OCI-LY3 (cell line): ENCODE data around the gene RERE.

Experiments used
- H2AFZ ChIP-seq: fragments of 200-600, 300-600 bp; shearing (Covaris generic); 2 replicates; pipeline ENCODE4 v1.6.0; 2014; ENCODE audit warnings: antibody characterized with exemption, low read depth, low read length
- H3K27ac ChIP-seq: fragments of 200-600, 300-600 bp; sonication (generic); 2 replicates; pipeline ENCODE4 v1.5.1; 2014; ENCODE audit warnings: mild to moderate bottlenecking, low read length, moderate library complexity, mixed read lengths
- H3K27me3 ChIP-seq: fragments of 200-600, 300-600 bp; sonication (generic); 2 replicates; pipeline ENCODE4 v1.6.1; 2014; ENCODE audit warnings: low read depth, low read length, mixed read lengths
- H3K36me3 ChIP-seq: fragments of 200-600, 300-600 bp; sonication (generic); replicated peaks from 2 replicates; pipeline ENCODE3; 2014; ENCODE audit warnings: low read depth, low read length, mixed read lengths
- H3K4me1 ChIP-seq: fragments of 300-600, 200-600 bp; sonication (generic); 2 replicates; pipeline ENCODE4 v1.6.1; 2014; ENCODE audit warnings: low read length, mixed read lengths
- H3K4me2 ChIP-seq: fragments of 200-600, 300-600 bp; sonication (generic); 2 replicates; pipeline ENCODE4 v1.6.1; 2014; ENCODE audit warnings: low read length, mixed read lengths
- H3K4me3 ChIP-seq: fragments of 300-600, 200-600 bp; sonication (generic); 2 replicates; pipeline ENCODE4 v1.5.1; 2014; ENCODE audit warnings: antibody characterized with exemption, mild to moderate bottlenecking, low read length, moderate library complexity
- H3K79me2 ChIP-seq: fragments of 300-600, 200-600 bp; shearing (Covaris generic); 2 replicates; pipeline ENCODE4 v1.6.1; 2014; ENCODE audit warnings: mild to moderate bottlenecking, low read length, mixed read lengths
- H3K9ac ChIP-seq: fragments of 300-600, 200-600 bp; shearing (Covaris generic); 2 replicates; pipeline ENCODE4 v1.6.0; 2014; ENCODE audit warnings: mild to moderate bottlenecking, low read length, moderate library complexity
- H3K9me3 ChIP-seq: fragments of 200-600, 300-600 bp; shearing (Covaris generic); 2 replicates; pipeline ENCODE4 v1.6.1; 2014; ENCODE audit warnings: low read length, mixed read lengths; ENCODE audit not compliant: insufficient read depth
- H4K20me1 ChIP-seq: fragments of 200-600, 300-600 bp; sonication (generic); 2 replicates; pipeline ENCODE4 v1.6.1; 2016; ENCODE audit warnings: low read length, mixed read lengths; ENCODE audit not compliant: insufficient read depth
- EZH2phosphoT487 ChIP-seq: fragments of 200-600 bp; shearing (Covaris generic); IDR thresholded peaks from 2 replicates; pipeline ENCODE4 v1.6.1; 2018; ENCODE audit warnings: antibody characterized with exemption, mixed run types, low read depth
- TF ChIP-seq, protein P1 (sequence below): fragments of 200-600, 300-600 bp; sonication (generic); IDR thresholded peaks from 2 replicates; pipeline ENCODE4 v1.5.1; 2014; ENCODE audit warnings: antibody characterized with exemption, low read length, low read depth

Gene RERE

DNA sequence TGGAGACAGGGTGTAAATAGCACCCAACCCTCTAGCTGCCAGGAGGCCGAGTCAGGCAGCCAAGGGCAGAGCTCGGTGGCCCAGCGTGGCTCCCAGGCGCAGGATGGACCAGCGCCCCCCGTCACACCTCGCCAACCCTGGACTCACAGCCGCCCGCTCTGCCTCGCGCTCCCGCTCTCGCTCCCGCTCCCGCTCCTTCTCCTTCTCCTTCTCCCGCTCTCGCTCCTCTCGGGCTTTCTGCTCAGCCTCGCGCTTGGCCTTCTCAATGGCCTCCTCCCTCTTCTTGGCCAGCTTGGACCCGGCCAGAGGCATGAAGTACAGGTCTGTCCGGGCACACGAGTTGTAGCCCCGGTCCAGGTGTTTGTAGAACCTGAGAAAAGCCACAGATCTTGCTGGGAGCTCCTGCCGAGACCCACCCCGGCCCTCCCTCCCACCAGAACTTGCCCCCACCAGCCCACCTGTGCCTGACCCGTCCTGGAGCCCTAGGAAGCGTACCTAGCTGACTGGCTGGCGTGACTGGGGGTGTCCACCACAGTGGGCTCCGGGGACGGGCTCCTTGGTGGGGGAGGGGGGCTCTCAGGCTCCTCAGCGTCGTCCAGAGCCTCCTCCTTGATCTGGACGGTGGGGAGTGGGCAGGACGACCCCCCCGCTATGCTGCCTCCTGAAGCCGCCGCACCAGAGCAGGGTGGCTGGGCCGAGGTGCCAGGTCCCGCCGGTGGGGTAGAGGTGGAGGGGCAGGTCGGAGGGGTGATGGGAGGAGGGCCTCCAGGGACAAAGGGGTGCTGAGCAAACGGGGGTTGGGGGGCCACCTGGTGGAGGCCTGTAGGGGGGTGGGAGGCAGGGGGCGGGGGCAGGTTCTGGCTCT lies 457.6 kb downstream of the RERE start:
- Histone ChIP-seq H4K20me1 (no peaks in the 10 kb centered on the region), H3K4me1 (no peaks in the 10 kb centered on the region), H3K4me3 (no peak overlapping the region), H2AFZ (no peak overlapping the region), H3K9ac (no peak overlapping the region), H3K27me3 (no peaks in the 10 kb centered on the region), H3K79me2 (no peaks in the 10 kb centered on the region), H3K36me3 (peaks cover 2% of the 10 kb centered on the region), H3K27ac (no peak overlapping the region), H3K4me2 (no peak overlapping the region), H3K9me3 (no peaks in the 10 kb centered on the region)
- no peak for TF ChIP-seq EZH2phosphoT487
- TF ChIP-seq, protein P1, sequence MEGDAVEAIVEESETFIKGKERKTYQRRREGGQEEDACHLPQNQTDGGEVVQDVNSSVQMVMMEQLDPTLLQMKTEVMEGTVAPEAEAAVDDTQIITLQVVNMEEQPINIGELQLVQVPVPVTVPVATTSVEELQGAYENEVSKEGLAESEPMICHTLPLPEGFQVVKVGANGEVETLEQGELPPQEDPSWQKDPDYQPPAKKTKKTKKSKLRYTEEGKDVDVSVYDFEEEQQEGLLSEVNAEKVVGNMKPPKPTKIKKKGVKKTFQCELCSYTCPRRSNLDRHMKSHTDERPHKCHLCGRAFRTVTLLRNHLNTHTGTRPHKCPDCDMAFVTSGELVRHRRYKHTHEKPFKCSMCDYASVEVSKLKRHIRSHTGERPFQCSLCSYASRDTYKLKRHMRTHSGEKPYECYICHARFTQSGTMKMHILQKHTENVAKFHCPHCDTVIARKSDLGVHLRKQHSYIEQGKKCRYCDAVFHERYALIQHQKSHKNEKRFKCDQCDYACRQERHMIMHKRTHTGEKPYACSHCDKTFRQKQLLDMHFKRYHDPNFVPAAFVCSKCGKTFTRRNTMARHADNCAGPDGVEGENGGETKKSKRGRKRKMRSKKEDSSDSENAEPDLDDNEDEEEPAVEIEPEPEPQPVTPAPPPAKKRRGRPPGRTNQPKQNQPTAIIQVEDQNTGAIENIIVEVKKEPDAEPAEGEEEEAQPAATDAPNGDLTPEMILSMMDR: no peak

DNA sequence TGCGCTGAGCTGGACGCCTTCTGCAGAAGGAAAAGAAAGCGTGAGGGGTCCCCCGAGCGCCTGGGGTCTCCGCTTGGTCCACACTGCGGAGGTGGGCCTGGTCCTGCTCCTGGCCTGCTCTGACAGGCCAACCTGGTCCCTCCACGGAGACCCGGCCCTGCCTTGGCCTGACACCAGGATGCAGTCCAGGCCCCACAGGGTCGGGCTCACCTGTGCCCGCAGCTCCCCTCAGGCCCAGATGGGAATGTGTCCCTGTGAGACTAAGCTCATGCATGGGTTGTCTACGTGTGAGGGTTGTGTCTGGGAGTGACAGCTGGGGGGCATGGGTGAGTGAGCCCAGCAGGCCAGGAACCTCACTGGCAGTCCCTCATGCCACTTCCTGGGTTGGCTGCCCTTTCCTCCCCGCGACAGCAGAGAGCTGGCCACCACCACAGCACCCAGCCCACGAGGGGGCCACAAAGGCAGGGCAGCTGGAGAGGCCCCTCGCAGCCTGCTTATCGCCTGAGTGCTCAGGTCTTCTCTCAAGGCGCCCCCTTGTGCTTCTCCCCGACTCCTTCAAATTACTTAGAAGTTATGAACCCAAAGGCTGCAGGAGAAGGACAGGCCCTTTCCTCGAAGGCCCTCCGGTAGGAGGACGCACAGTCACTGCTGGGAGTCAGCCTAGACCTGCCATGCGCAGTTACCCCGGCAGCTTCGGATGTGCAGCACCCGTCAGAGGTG lies 458.4 kb downstream of the RERE start:
- H3K27ac ChIP-seq: no peak overlapping the region
- no peaks in the 10 kb centered on the region for H4K20me1 ChIP-seq
- H3K4me1 ChIP-seq: no peaks in the 10 kb centered on the region
- no peak overlapping the region for H3K4me3 ChIP-seq
- no peaks in the 10 kb centered on the region for H3K27me3 ChIP-seq
- peaks cover 2% of the 10 kb centered on the region for H3K36me3 ChIP-seq
- no peak overlapping the region for H3K4me2 ChIP-seq
- no peaks in the 10 kb centered on the region for H3K9me3 ChIP-seq
- no peak overlapping the region for H3K9ac ChIP-seq
- H3K79me2 ChIP-seq: no peaks in the 10 kb centered on the region
- TF ChIP-seq, protein P1: no peak
- TF ChIP-seq EZH2phosphoT487: no peak
- no peak overlapping the region for H2AFZ ChIP-seq

DNA sequence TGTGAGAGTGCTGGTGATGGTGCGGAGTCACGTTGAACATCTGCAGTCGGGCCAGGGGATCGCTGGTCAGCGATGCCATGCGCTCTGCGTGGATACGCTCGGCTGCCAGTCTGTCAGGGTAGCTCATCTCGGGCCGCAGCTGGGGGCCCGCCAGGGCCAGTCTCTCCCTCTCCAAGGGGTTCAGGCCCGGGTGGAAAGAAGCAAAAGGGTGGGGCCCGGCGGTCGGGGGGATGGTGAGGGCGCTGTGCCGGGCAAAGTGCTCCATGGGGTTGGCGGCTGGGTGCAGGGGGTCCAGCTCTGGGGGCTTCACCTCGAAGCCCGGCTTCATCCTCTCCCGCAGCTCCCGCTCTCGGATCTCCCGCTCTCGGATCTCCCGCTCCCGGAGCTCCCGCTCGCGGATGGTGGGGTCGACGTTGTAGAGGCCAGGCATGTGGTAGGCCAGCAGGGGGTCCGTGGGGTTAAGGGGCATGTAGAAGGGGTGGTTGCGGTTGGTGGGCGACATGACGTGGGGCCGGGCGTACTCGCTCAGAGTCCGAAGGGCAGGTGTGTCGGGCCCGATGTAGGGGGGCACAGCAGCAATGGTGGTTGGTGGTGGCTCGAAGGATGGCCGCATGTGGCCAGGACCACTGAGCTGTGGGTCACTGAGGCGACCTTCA lies 459.1 kb downstream of the RERE start:
- TF ChIP-seq EZH2phosphoT487: no peak
- TF ChIP-seq, protein P1: no peak
- H4K20me1 ChIP-seq: no peaks in the 10 kb centered on the region
- H3K27ac ChIP-seq: no peak overlapping the region
- H3K4me2 ChIP-seq: no peak overlapping the region
- H3K79me2 ChIP-seq: no peaks in the 10 kb centered on the region
- H2AFZ ChIP-seq: no peak overlapping the region
- no peaks in the 10 kb centered on the region for H3K27me3 ChIP-seq
- peaks cover 2% of the 10 kb centered on the region for H3K36me3 ChIP-seq
- H3K9ac ChIP-seq: no peak overlapping the region
- no peaks in the 10 kb centered on the region for H3K4me1 ChIP-seq
- H3K9me3 ChIP-seq: no peaks in the 10 kb centered on the region
- no peak overlapping the region for H3K4me3 ChIP-seq
